RWPE1 (cell line): Measurements from ENCODE around the gene LTF.
A peak's percentile ranks its signal among the peaks of the same experiment; 100 is the strongest.

Source experiments
- CTCF ChIA-PET: fragments of 350-600 bp; sonication (Branson Sonifier 250); formaldehyde crosslinking; extraction: SDS; loops from one replicate; lab custom pipeline; 2021; lab: Yijun Ruan, JAX
- POLR2A ChIA-PET: fragments of 400-600 bp; formaldehyde crosslinking; extraction: SDS; loops from one replicate; lab custom pipeline; 2020; ENCODE audit warnings: antibody characterized with exemption; ENCODE audit not compliant: low non-redundant PET; lab: Yijun Ruan, JAX
- DNase-seq: peaks from one replicate; pipeline ENCODE4 v3.0.0; 2012; ENCODE audit warnings: low spot score
- H3K27ac ChIP-seq: fragments of 450-650 bp; 2 replicates; pipeline ENCODE4 v1.5.1; 2017
- TF ChIP-seq, protein P1 (sequence below): fragments of 450-650 bp; conservative IDR thresholded peaks from 2 replicates; pipeline ENCODE4 v1.5.1; 2017; ENCODE audit warnings: low read depth, mild to moderate bottlenecking

LTF gene

DNA sequence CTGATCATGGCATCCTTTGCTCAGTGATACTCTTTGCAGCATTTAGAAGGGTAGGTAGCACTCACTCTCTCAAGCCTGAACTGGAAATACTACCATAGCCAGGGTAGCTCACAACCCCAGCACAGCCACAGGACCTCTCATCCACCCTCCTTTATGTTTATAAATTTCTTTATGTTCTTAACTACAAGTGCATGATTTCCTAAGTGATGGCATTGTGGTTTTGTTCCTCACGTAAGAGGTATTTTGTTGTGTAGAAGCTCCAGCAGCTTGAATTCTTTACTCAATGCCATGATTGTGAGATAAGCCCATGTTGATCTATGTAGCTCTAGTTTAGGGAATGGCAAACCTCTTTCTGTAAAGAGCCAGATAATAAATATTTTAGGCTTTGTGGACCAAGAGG lies 25.2 kb upstream of the LTF start:
- POLR2A ChIA-PET = no interaction called here
- TF ChIP-seq, protein P1, sequence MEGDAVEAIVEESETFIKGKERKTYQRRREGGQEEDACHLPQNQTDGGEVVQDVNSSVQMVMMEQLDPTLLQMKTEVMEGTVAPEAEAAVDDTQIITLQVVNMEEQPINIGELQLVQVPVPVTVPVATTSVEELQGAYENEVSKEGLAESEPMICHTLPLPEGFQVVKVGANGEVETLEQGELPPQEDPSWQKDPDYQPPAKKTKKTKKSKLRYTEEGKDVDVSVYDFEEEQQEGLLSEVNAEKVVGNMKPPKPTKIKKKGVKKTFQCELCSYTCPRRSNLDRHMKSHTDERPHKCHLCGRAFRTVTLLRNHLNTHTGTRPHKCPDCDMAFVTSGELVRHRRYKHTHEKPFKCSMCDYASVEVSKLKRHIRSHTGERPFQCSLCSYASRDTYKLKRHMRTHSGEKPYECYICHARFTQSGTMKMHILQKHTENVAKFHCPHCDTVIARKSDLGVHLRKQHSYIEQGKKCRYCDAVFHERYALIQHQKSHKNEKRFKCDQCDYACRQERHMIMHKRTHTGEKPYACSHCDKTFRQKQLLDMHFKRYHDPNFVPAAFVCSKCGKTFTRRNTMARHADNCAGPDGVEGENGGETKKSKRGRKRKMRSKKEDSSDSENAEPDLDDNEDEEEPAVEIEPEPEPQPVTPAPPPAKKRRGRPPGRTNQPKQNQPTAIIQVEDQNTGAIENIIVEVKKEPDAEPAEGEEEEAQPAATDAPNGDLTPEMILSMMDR = no peak
- no peak for DNase-seq
- no peak overlapping the region for H3K27ac ChIP-seq
- CTCF ChIA-PET = interaction anchor here (0.6 to 1.4 kb wide), 5 partner anchors 8 to 265 kb away, joined by 3 to 6 read pairs (median 4); partner anchors contain the start of gene RTP3

DNA sequence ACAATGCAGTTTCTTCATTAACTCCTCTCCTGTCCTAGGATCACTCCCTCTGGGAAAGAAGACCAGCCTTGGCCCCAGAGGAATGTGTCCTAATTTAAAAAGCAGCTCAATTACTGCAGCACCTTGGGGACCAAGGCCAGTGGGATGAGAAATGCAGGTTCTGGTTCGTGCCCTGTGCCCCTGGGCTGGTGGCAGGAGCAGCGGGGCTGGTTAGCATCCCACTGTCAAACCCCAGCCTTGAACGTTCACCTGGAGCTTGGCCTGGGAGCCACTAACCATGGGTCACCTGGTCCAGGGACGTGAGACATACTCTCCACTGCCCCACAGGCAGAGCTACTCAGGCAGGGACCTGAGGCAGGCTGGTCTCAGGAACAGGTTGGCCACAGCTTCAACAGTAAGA lies 24.7 kb upstream of the LTF start:
- TF ChIP-seq, protein P1 = no peak

DNA sequence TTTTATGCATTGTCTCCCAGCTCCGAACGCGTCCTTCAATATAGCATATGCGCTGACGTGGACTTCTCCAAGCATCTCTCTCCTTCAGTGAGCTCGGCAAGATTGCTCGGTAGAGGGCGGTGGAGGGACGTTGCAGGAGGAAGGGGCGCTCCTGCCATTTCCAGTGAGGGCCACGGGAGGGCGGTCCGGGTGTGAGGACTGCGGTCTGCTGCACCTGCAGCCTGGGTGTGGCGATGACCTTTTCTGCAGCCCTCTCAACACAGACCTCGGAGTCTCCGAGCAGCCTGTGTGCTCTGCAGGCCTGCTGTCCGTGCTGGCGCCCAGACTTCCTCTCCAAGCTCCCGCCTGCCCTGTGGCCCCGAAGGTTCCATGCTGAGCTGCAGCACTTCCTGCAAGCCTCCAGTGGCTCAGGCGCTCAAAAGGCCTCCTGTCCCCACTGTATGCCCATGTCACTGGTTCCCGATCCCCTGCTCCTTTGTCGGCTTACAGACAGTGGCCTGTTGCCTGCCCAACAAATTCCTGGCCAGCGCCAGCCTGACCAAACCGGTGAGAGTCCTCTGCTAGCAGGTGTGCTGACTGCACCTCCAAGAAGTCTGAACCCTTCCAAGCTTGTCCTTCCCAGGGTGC lies 24.1 kb upstream of the LTF start:
- peak; percentile 80 for DNase-seq
- ChIA-PET POLR2A (no interaction called here), CTCF (interaction anchor here (0.6 to 1.4 kb wide), 20 partner anchors 9 to 1934 kb away, joined by 3 to 7 read pairs (median 4); partner anchors contain the start of genes LRRC2, RTP3 and ZKSCAN7)
- H3K27ac ChIP-seq = no peak overlapping the region
- TF ChIP-seq, protein P1 = peak; percentile 92

More for the DNA sequence above, 24.7 kb upstream of the LTF start:
- no peak overlapping the region for H3K27ac ChIP-seq
- POLR2A ChIA-PET = no interaction called here
- no peak for DNase-seq
- CTCF ChIA-PET = interaction anchor here (0.6 to 1.4 kb wide), 6 partner anchors 9 to 266 kb away, joined by 3 to 6 read pairs (median 4); partner anchors contain the start of gene RTP3

DNA sequence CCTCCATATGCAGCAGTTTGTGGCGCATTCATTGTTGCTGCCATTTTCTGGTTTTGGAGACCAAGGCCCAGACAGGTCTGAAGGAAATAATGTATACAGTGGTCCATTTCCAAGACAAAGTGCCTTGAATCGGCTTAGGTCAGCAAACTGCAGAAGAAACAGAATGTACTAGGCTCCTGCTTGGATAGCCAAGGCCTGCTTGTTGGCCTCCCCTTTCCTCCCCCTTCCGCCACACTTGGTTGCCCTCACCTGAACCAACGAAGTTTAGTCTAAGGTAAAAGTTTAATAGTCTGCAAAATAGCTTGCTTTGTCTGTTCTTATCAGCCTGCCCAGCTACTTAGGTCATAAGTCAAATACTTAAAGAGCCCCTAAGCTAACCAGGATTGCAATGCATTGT lies 21.1 kb upstream of the LTF start:
- POLR2A ChIA-PET = no interaction called here
- CTCF ChIA-PET = no interaction called here
- DNase-seq = no peak
- TF ChIP-seq, protein P1 = no peak
- no peak overlapping the region for H3K27ac ChIP-seq

DNA sequence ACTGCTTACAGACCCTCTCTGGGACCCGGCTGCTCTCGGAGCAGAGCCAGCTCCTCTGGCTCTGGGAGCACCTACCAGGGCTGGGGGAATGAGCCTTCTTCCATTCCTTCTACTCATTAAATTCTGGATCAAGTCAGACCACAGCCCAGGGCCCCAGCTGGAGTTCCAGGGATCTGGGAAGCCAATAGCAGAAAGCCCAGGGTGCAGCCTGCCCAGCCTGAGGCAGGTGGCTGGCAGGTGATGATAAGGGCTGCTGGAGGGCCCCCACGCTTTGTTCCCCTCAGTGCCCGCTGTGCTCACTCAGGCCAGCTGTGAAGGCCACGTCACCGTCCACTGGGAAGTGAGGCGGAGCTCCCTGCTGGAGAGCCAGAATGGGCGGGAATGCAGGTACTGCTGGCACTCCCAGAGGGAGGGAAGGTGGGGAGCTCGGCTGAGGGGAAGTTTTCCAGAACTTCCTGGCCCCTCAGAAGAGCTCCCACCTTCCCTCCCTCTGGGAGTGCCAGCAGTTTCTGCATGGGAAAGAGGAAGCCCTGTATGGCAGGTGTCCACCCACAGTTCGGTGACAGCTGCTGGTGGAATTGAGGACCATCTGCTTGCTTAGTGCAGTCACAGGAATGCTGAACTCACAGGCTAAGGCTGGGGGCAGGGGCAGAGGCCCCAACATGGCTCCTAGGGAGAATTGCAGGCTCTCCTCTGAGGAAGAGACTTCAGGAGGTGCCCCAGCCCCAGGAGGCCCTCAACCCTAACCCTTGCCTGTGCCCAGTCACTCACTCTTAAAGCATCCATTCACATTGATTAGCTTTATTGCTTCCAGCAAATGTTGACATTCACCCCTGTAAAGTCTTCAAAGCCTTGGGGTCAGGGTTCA lies 20.4 kb upstream of the LTF start:
- POLR2A ChIA-PET = no interaction called here
- CTCF ChIA-PET = interaction anchor here (0.6 kb wide), 1 partner anchor 190 kb away, joined by 3 read pairs; no protein-coding TSS in a partner anchor
- H3K27ac ChIP-seq = no peak overlapping the region
- TF ChIP-seq, protein P1 = no peak
- no peak for DNase-seq

DNA sequence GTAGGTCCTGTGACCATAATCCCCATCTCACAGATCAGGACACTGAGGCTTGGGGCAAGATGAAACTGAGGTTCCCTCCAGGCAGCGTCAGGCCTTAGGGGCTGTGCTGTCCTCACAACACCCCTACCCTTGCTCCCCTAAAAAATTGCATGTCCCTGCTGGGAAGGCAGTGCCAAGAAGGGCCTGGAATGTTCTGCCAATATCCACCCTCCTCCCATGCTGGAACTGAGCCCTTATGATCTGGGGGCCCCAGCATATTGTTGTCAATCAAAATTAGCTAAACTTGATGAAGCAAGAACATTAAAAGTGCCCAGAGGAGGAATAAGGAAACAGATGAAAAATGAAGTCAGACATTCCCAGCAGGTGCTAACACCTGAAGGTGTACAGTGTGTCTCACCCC lies 19.7 kb upstream of the LTF start:
- TF ChIP-seq, protein P1 = no peak
- no peak for DNase-seq
- no peak overlapping the region for H3K27ac ChIP-seq
- ChIA-PET POLR2A (no interaction called here), CTCF (no interaction called here)
